Body of pancreas (tissue), 4 donors: Measurements from ENCODE around the gene SLC4A4.

Source experiments
- CTCF ChIP-seq, 7 experiments: fragments of 450-650 bp in 4 of 7; fragments of 200-600 bp in 3 of 7; sonication (generic) in 3 of 7; IDR thresholded peaks; one replicate each; pipeline ENCODE4 v1.5.1; 2016 to 2019; ENCODE audit warnings: antibody characterized with exemption in 7 of 7
- POLR2A ChIP-seq, 3 donors: fragments of 450-650 bp; IDR thresholded peaks; one replicate each; pipeline ENCODE4 v1.6.1; 2016; ENCODE audit warnings: antibody characterized with exemption in 3 of 3, mild to moderate bottlenecking in 2 of 3

GRCh38 chr4:71520308-71520707, 181.5 kb downstream of the SLC4A4 start:
- TF ChIP-seq CTCF (IDR thresholded peaks at IDR 0.05) (no peak), POLR2A (IDR thresholded peaks at IDR 0.05) (no peak)
